H9 (cell line): ENCODE data around the gene SDC3. TPM values are rescaled to one million over a fixed set of nuclear protein-coding genes. Genes with fewer than 3 reads are reported as not detected.

Experiments
- DNase-seq: peaks from one replicate; pipeline ENCODE4 v3.0.0-alpha.2; 2017
- H2AFZ ChIP-seq: one replicate; pipeline ENCODE4 v1.6.1; 2013; ENCODE audit warnings: mild to moderate bottlenecking, low read length, control low read depth, moderate library complexity
- H2AK5ac ChIP-seq: 2 replicates; pipeline ENCODE4 v1.6.1; 2013; ENCODE audit warnings: low read length, control low read depth, mixed read lengths; ENCODE audit not compliant: insufficient read length
- H2BK120ac ChIP-seq: one replicate; pipeline ENCODE4 v1.6.1; 2013; ENCODE audit warnings: low read depth, mild to moderate bottlenecking, low read length, control low read depth, inconsistent platforms; ENCODE audit not compliant: poor library complexity, severe bottlenecking
- H2BK12ac ChIP-seq: 2 replicates; pipeline ENCODE4 v1.6.1; 2013; ENCODE audit warnings: low read length, control low read depth, mixed read lengths, low read depth; ENCODE audit not compliant: insufficient read length
- H2BK15ac ChIP-seq: 2 replicates; pipeline ENCODE4 v1.6.1; 2013; ENCODE audit warnings: low read depth, low read length, control low read depth
- H2BK20ac ChIP-seq: one replicate; pipeline ENCODE4 v1.6.1; 2013; ENCODE audit warnings: low read depth, mild to moderate bottlenecking, low read length, control low read depth, inconsistent platforms; ENCODE audit not compliant: poor library complexity, severe bottlenecking
- H2BK5ac ChIP-seq: 2 replicates; pipeline ENCODE4 v1.6.1; 2013; ENCODE audit warnings: low read length, control low read depth, mixed read lengths; ENCODE audit not compliant: insufficient read length
- H3K14ac ChIP-seq: 2 replicates; pipeline ENCODE4 v1.6.1; 2013; ENCODE audit warnings: low read length, control low read depth; ENCODE audit not compliant: insufficient read depth
- H3K18ac ChIP-seq: 2 replicates; pipeline ENCODE4 v1.6.1; 2013; ENCODE audit warnings: low read depth, mild to moderate bottlenecking, mixed read lengths, low read length, control low read depth; ENCODE audit not compliant: insufficient read length
- H3K23ac ChIP-seq: 2 replicates; pipeline ENCODE4 v1.6.1; 2013; ENCODE audit warnings: low read length, control low read depth, mixed read lengths, low read depth; ENCODE audit not compliant: insufficient read length
- H3K23me2 ChIP-seq: 2 replicates; pipeline ENCODE4 v1.6.1; 2013; ENCODE audit warnings: low read depth, mild to moderate bottlenecking, mixed read lengths, low read length, control low read depth; ENCODE audit not compliant: insufficient read length, poor library complexity, severe bottlenecking
- H3K27ac ChIP-seq: 2 replicates; pipeline ENCODE4 v1.5.1; 2013; ENCODE audit warnings: low read length, control low read depth, mixed read lengths, low read depth; ENCODE audit not compliant: insufficient read length
- H3K27me3 ChIP-seq: 2 replicates; pipeline ENCODE4 v1.6.1; 2013; ENCODE audit warnings: low read length, control low read depth, inconsistent platforms; ENCODE audit not compliant: insufficient read depth
- H3K4ac ChIP-seq: 2 replicates; pipeline ENCODE4 v1.6.1; 2013; ENCODE audit warnings: low read depth, mild to moderate bottlenecking, control low read depth, inconsistent platforms, low read length, moderate library complexity
- H3K4me1 ChIP-seq: 2 replicates; pipeline ENCODE4 v1.6.1; 2013; ENCODE audit warnings: low read length, control low read depth, inconsistent platforms; ENCODE audit not compliant: insufficient read depth
- H3K4me2 ChIP-seq: 2 replicates; pipeline ENCODE4 v1.6.1; 2013; ENCODE audit warnings: low read length, control low read depth, mixed read lengths; ENCODE audit not compliant: insufficient read length, insufficient read depth
- H3K56ac ChIP-seq: 2 replicates; pipeline ENCODE4 v1.6.1; 2013; ENCODE audit warnings: low read depth, mild to moderate bottlenecking, mixed read lengths, low read length, control low read depth; ENCODE audit not compliant: insufficient read length
- H3K79me1 ChIP-seq: 2 replicates; pipeline ENCODE4 v1.6.1; 2013; ENCODE audit warnings: low read depth, mild to moderate bottlenecking, moderate library complexity, low read length, control low read depth, inconsistent platforms; ENCODE audit not compliant: insufficient read depth, poor library complexity, severe bottlenecking
- H3K79me2 ChIP-seq: 2 replicates; pipeline ENCODE4 v1.6.1; 2013; ENCODE audit warnings: low read length, control low read depth, inconsistent platforms; ENCODE audit not compliant: insufficient read depth
- H3K9ac ChIP-seq: 2 replicates; pipeline ENCODE4 v1.6.1; 2013; ENCODE audit warnings: low read length, control low read depth, mixed read lengths; ENCODE audit not compliant: insufficient read length; ENCODE audit errors: extremely low read depth
- H3K9me3 ChIP-seq: one replicate; pipeline ENCODE4 v1.6.1; 2013; ENCODE audit warnings: low read depth, low read length, inconsistent platforms; ENCODE audit not compliant: control insufficient read depth
- H3T11ph ChIP-seq: one replicate; pipeline ENCODE4 v1.6.1; 2013; ENCODE audit warnings: mild to moderate bottlenecking, low read length, control low read depth, inconsistent platforms
- H4K20me1 ChIP-seq: one replicate; pipeline ENCODE4 v1.6.1; 2013; ENCODE audit not compliant: control insufficient read depth, insufficient read length, insufficient read depth
- H4K5ac ChIP-seq: 2 replicates; pipeline ENCODE4 v1.6.1; 2013; ENCODE audit warnings: low read depth, mild to moderate bottlenecking, mixed read lengths, low read length, control low read depth; ENCODE audit not compliant: insufficient read length
- H4K8ac ChIP-seq: replicated peaks from 2 replicates; pipeline ENCODE4 v1.6.1; 2013; ENCODE audit warnings: low read length, control low read depth, mixed read lengths, low read depth; ENCODE audit not compliant: insufficient read length
- H4K91ac ChIP-seq: 2 replicates; pipeline ENCODE4 v1.6.1; 2013; ENCODE audit warnings: low read depth, mild to moderate bottlenecking, moderate library complexity, mixed read lengths, low read length, control low read depth; ENCODE audit not compliant: insufficient read length
- H3K27ac Mint-ChIP-seq, 3 experiments: 2 replicates in 2 of 3; 3 replicates in 1 of 3; pipeline ENCODE4 v1.8.0; 2020 to 2021; ENCODE audit warnings: mixed read lengths in 3 of 3, mild to moderate bottlenecking in 1 of 3, moderate library complexity in 1 of 3
- H3K27me3 Mint-ChIP-seq: 2 replicates; pipeline ENCODE4 v1.8.0; 2021; ENCODE audit warnings: low read depth, mild to moderate bottlenecking, moderate library complexity, mixed read lengths
- H3K36me3 Mint-ChIP-seq, 3 experiments: 2 replicates in 2 of 3; 3 replicates in 1 of 3; pipeline ENCODE4 v1.8.0; 2020 to 2021; ENCODE audit warnings: low read depth in 3 of 3, mixed read lengths in 3 of 3; ENCODE audit not compliant: insufficient read depth in 1 of 3
- H3K4me1 Mint-ChIP-seq, 2 experiments: 2 replicates each; pipeline ENCODE4 v1.8.0; 2020; ENCODE audit warnings: mixed read lengths in 2 of 2
- H3K4me3 Mint-ChIP-seq, 2 experiments: 2 replicates in 1 of 2; 3 replicates in 1 of 2; pipeline ENCODE4 v1.8.0; 2020 to 2021; ENCODE audit warnings: mild to moderate bottlenecking in 2 of 2, mixed read lengths in 2 of 2, moderate library complexity in 1 of 2
- H3K9me3 Mint-ChIP-seq, 2 experiments: 2 replicates in 1 of 2; 3 replicates in 1 of 2; pipeline ENCODE4 v1.8.0; 2020; ENCODE audit warnings: mild to moderate bottlenecking in 2 of 2, mixed read lengths in 2 of 2, moderate library complexity in 1 of 2
- WGBS: extraction: QIAGEN DNeasy Blood & Tissue Kit; methylation state at CpG from one replicate; pipeline ENCODE4 v1.1.7; 2013; ENCODE audit warnings: missing lambda C conversion rate, low lambda C conversion rate, mixed read lengths; ENCODE audit not compliant: insufficient read length; ENCODE audit errors: extremely low coverage; 5-methylcytosine and 5-hydroxymethylcytosine counted together
- total RNA-seq: library from RNA; stranded (reverse); gene quantifications from 2 replicates; pipeline ENCODE4 v1.2.1, GENCODE V29; 2021
- TF ChIP-seq, protein P1 (sequence below): fragments of 200-600 bp; sonication (generic); conservative IDR thresholded peaks from 3 replicates; pipeline ENCODE4 v1.8.0; 2021; ENCODE audit warnings: antibody characterized with exemption, mild to moderate bottlenecking

The SDC3 gene
- total RNA-seq, 1 experiment from 2014 or later = 25.9 TPM

DNA sequence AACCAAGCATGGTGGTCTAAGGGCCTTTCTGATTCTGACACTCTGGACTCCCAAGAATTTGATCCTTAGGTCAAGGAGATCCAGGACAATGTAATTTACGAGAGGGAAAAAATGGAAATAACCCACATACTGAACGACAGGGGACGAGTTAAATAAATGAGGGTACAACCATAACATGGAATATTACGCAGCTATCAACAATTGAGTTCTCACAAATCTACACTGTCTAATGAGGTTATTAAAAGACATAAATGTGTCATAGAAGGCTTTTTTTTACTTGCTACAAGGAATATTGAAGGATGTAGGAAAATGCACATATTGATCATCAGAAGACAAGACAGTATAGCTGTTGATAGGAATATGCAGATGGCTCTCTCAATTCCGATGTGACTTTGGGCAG is 23.8 kb downstream of the SDC3 start:
- Histone ChIP-seq H4K91ac (no peak overlapping the region), H3K23me2 (no peaks in the 10 kb centered on the region), H3K4ac (no peak overlapping the region), H3K18ac (no peak overlapping the region), H3K27me3 (no peaks in the 10 kb centered on the region), H4K20me1 (no peaks in the 10 kb centered on the region), H2AK5ac (no peak overlapping the region), H3K79me1 (no peaks in the 10 kb centered on the region), H3K27ac (no peak overlapping the region), H3T11ph (no peak overlapping the region), H4K5ac (no peak overlapping the region), H2BK15ac (no peak overlapping the region), H2BK12ac (no peak overlapping the region), H2AFZ (no peak overlapping the region), H3K4me1 (peaks cover 7% of the 10 kb centered on the region; the same call in 1 of the 2 replicates), H2BK5ac (no peak overlapping the region), H4K8ac (no peak overlapping the region), H3K56ac (no peak overlapping the region), H2BK120ac (no peak overlapping the region), H3K23ac (no peak overlapping the region), H3K4me2 (no peak overlapping the region), H2BK20ac (no peak overlapping the region), H3K9ac (no peak overlapping the region), H3K79me2 (no peaks in the 10 kb centered on the region), H3K14ac (no peak overlapping the region), H3K9me3 (no peaks in the 10 kb centered on the region)
- WGBS = no CpG with 5 or more reads among the region's 5 CpGs
- Mint-ChIP-seq H3K27me3 (no peaks in the 10 kb centered on the region), H3K36me3 (no peaks in the 10 kb centered on the region), H3K27ac (peak overlapping the region in 1 of 3 experiments; percentile 18; a peak in 1 of 7 replicates), H3K4me3 (no peak overlapping the region), H3K9me3 (no peaks in the 10 kb centered on the region), H3K4me1 (peaks cover 47 to 49% of the 10 kb centered on the region in 2 experiments)
- no peak for DNase-seq
- TF ChIP-seq, protein P1, sequence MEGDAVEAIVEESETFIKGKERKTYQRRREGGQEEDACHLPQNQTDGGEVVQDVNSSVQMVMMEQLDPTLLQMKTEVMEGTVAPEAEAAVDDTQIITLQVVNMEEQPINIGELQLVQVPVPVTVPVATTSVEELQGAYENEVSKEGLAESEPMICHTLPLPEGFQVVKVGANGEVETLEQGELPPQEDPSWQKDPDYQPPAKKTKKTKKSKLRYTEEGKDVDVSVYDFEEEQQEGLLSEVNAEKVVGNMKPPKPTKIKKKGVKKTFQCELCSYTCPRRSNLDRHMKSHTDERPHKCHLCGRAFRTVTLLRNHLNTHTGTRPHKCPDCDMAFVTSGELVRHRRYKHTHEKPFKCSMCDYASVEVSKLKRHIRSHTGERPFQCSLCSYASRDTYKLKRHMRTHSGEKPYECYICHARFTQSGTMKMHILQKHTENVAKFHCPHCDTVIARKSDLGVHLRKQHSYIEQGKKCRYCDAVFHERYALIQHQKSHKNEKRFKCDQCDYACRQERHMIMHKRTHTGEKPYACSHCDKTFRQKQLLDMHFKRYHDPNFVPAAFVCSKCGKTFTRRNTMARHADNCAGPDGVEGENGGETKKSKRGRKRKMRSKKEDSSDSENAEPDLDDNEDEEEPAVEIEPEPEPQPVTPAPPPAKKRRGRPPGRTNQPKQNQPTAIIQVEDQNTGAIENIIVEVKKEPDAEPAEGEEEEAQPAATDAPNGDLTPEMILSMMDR = no peak
